ENCODE results near the gene IFI27L1. TPM values are rescaled to one million over a fixed set of nuclear protein-coding genes. Genes with fewer than 3 reads are reported as not detected.

Gene IFI27L1
- total and polyA plus RNA-seq, 2 donors (not counting 3 experiments of a cell fraction or from before 2014, with no cell fraction given): 31.1 to 38.1 TPM

DNA sequence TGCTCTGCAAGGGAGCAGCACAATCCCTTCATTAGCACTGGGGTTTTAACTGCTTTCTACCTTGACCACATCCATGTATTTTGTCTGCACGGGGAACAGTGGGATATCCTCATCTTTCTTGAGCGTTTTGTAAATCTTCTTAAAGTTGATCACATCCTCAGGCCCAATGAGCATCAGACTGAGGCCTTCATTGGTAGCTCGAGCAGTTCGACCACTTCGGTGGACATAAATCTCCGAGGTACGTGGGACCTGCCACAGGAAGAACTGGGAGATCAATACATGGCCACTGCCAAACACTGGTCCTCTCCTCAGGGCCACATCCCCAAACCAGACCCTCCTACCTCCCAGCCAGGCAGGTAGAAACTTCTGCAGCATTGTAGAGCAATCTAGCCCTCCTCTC lies 26.2 kb upstream of the IFI27L1 start:
- no peaks in the 10 kb centered on the region for H3K9me1 ChIP-seq (replicated peaks; ENCODE audit: control insufficient read depth, extremely low read depth, insufficient read depth, low read length)
- intact Hi-C loops (cut with micrococcal nuclease) (no loop called here), dilution Hi-C loops (cut with MboI; ENCODE audit: extremely low pct_ligation_motif_present, low sequenced_read_pairs) (no loop called here)
- no peaks in the 10 kb centered on the region for H3K4me1 ChIP-seq (ENCODE audit: control insufficient read depth, extremely low read depth, insufficient read depth, low read length)
- H3K79me2 ChIP-seq (ENCODE audit: control insufficient read depth, insufficient read depth, low read length): peaks cover 5% of the 10 kb centered on the region
- CTCF ChIA-PET: interaction anchor here (7.6 kb wide), 1 partner anchor 82 kb away, joined by 133 read pairs; no protein-coding TSS in a partner anchor
- H3K9me3 ChIP-seq (replicated peaks; ENCODE audit: control insufficient read depth, insufficient read depth, low read length): no peaks in the 10 kb centered on the region
- POLR2A ChIA-PET: no interaction called here
- no TSS peak for BruUV-seq (replicated peaks)
- FAIRE-seq (no peak), DNase-seq (ENCODE audit: low read depth, low spot score) (no peak)
- peaks cover 21 to 31% of the 10 kb centered on the region in 2 experiments for H3K36me3 ChIP-seq (ENCODE audit: control insufficient read depth in 2 of 2, extremely low read depth in 1 of 2, insufficient read depth in 2 of 2, low read length in 2 of 2)
- H4K20me1 ChIP-seq (replicated peaks; ENCODE audit: control insufficient read depth, extremely low read depth, insufficient read depth, low read length): no peaks in the 10 kb centered on the region
- no peak overlapping the region for H3K4me3 ChIP-seq (replicated peaks in 1 of 3; ENCODE audit: insufficient read depth in 1 of 3, low read depth in 1 of 3, low read length in 3 of 3)
- no peak overlapping the region for H3K4me2 ChIP-seq (ENCODE audit: insufficient read depth, low read length)
- TF ChIP-seq MAX (IDR thresholded peaks at IDR 0.05; ENCODE audit: insufficient read depth, insufficient read length) (no peak), GATA2 (IDR thresholded peaks at IDR 0.05; ENCODE audit: insufficient read depth, insufficient read length, low read depth, low read length) (no peak), POLR2AphosphoS5 (IDR thresholded peaks at IDR 0.05; ENCODE audit: insufficient read depth, low read depth, low read length) (no peak), POLR2A (IDR thresholded peaks at IDR 0.05; ENCODE audit: low read depth, low read length) (no peak), EZH2 (IDR thresholded peaks at IDR 0.05; ENCODE audit: borderline replicate concordance, low read depth, low read length, severe bottlenecking) (no peak), JUN (IDR thresholded peaks at IDR 0.05; ENCODE audit: borderline replicate concordance, insufficient read depth, insufficient read length, low read depth) (no peak), CTCF (IDR thresholded peaks at IDR 0.05; ENCODE audit: extremely low read depth in 1 of 2, insufficient read depth in 1 of 2, low read depth in 1 of 2, low read length in 2 of 2) (no peak), FOS (IDR thresholded peaks at IDR 0.05; ENCODE audit: borderline replicate concordance, insufficient read depth, low read length) (no peak)
- no peak overlapping the region for H3K27ac ChIP-seq (ENCODE audit: insufficient read depth, low read depth, low read length)
- H2AFZ ChIP-seq (ENCODE audit: low read depth, low read length): no peak overlapping the region
- H3K27me3 ChIP-seq (ENCODE audit: control insufficient read depth in 2 of 2, insufficient read depth in 2 of 2, low read length in 2 of 2): no peaks in the 10 kb centered on the region
- no peak overlapping the region for H3K9ac ChIP-seq (replicated peaks; ENCODE audit: extremely low read depth, insufficient read depth, low read length)

Measured in endothelial cell of umbilical vein (primary cell).